NB4 (cell line): ENCODE results near the gene HSD17B4.

Experiments
- CTCF ChIP-seq: IDR thresholded peaks from one replicate; pipeline ENCODE4 v1.5.1; 2012; ENCODE audit warnings: low read depth, low read length
- MAX ChIP-seq: IDR thresholded peaks from 2 replicates; pipeline ENCODE4 v1.6.1; 2011; ENCODE audit warnings: low read depth, low read length
- MYC ChIP-seq: IDR thresholded peaks from 2 replicates; pipeline ENCODE4 v1.6.1; 2011; ENCODE audit warnings: low read depth, low read length
- POLR2A ChIP-seq: IDR thresholded peaks from 2 replicates; pipeline ENCODE4 v1.6.1; 2011; ENCODE audit warnings: mild to moderate bottlenecking; ENCODE audit not compliant: insufficient read length; ENCODE audit errors: extremely low read depth

GRCh38 chr5:119512277-119512676, 60.0 kb downstream of the HSD17B4 start:
- TF ChIP-seq CTCF: no peak
- no peak for TF ChIP-seq POLR2A
- TF ChIP-seq MAX: no peak
- no peak for TF ChIP-seq MYC
